PC-9 (cell line): ENCODE results near the gene ZNF487. TPM values are rescaled to one million over a fixed set of nuclear protein-coding genes. Genes with fewer than 3 reads are reported as not detected.
A peak's percentile ranks its signal among the peaks of the same experiment; 100 is the strongest.
"Not testable (repeated sequence)": the region's sequence is repeated elsewhere in the genome, so short reads cannot be mapped to it uniquely, and the experiment has no call there.

Source experiments
- BruUV-seq: library from RNA; stranded (reverse); fragments of 400-500 nt; replicated peaks from 2 replicates; lab custom pipeline; 2021; lab: Mats Ljungman, UMichigan
- CTCF ChIA-PET: fragments of 300-600 bp; sonication (Branson Sonifier 250); formaldehyde crosslinking; loops from one replicate; lab custom pipeline; 2022; ENCODE audit warnings: antibody characterized with exemption; lab: Charles Lee
- POLR2A ChIA-PET: fragments of 300-600 bp; sonication (Branson Sonifier 250); formaldehyde crosslinking; loops from one replicate; lab custom pipeline; 2022; ENCODE audit warnings: antibody characterized with exemption; ENCODE audit not compliant: unreplicated experiment; lab: Charles Lee
- DNase-seq, 2 experiments: peaks; one replicate each; pipeline versions ENCODE4 v3.0.0 to v3.0.0-alpha.2; 2015 to 2022; ENCODE audit warnings: mixed read lengths in 1 of 2
- H2AFZ ChIP-seq: fragments of 200-600 bp; sonication (generic); 2 replicates; pipeline ENCODE4 v1.8.1; 2017; ENCODE audit warnings: antibody characterized with exemption
- H3F3A ChIP-seq: fragments of 200-600 bp; sonication (generic); 2 replicates; pipeline ENCODE4 v1.8.1; 2017; ENCODE audit warnings: antibody characterized with exemption, mild to moderate bottlenecking, low read depth; ENCODE audit not compliant: insufficient read depth
- H3K27ac ChIP-seq: fragments of 200-600 bp; sonication (generic); 2 replicates; pipeline ENCODE4 v1.6.1; 2016; ENCODE audit warnings: mixed run types
- H3K27me3 ChIP-seq: fragments of 200-600 bp; sonication (generic); 2 replicates; pipeline ENCODE4 v1.6.1; 2016; ENCODE audit warnings: low read depth, mixed run types; ENCODE audit not compliant: insufficient read depth
- H3K36me3 ChIP-seq: fragments of 200-600 bp; sonication (generic); 2 replicates; pipeline ENCODE4 v1.6.1; 2016; ENCODE audit warnings: low read depth, mixed run types
- H3K4me1 ChIP-seq: fragments of 200-600 bp; sonication (generic); replicated peaks from 2 replicates; pipeline ENCODE4 v1.6.1; 2016; ENCODE audit warnings: mixed run types; ENCODE audit not compliant: insufficient read depth
- H3K4me2 ChIP-seq: fragments of 200-600 bp; sonication (generic); 2 replicates; pipeline ENCODE4 v1.6.1; 2017; ENCODE audit warnings: mixed run types
- H3K4me3 ChIP-seq: fragments of 200-600 bp; sonication (generic); 2 replicates; pipeline ENCODE4 v1.6.1; 2016; ENCODE audit warnings: mixed run types
- H3K79me2 ChIP-seq: fragments of 200-600 bp; sonication (generic); 2 replicates; pipeline ENCODE4 v1.6.1; 2017; ENCODE audit warnings: low read depth, mixed run types
- H3K9me2 ChIP-seq: fragments of 200-600 bp; sonication (generic); 2 replicates; pipeline ENCODE4 v1.8.1; 2017; ENCODE audit warnings: mild to moderate bottlenecking; ENCODE audit not compliant: insufficient read depth
- H3K9me3 ChIP-seq: fragments of 200-600 bp; sonication (generic); 2 replicates; pipeline ENCODE4 v1.8.1; 2016; ENCODE audit warnings: low read depth; ENCODE audit not compliant: insufficient read depth
- H4K20me1 ChIP-seq: fragments of 200-600 bp; sonication (generic); 2 replicates; pipeline ENCODE4 v1.8.1; 2017; ENCODE audit not compliant: insufficient read depth
- EZH2 ChIP-seq: fragments of 200-600 bp; sonication (generic); IDR thresholded peaks from 2 replicates; pipeline ENCODE4 v1.8.0; 2017; ENCODE audit warnings: antibody characterized with exemption, low read depth
- intact Hi-C: fragments of 100-400 bp; cut with micrococcal nuclease; formaldehyde crosslinking; loops from one replicate; pipeline ENCODE4 v1.10.0; 2022; ENCODE audit not compliant: unreplicated experiment
- total RNA-seq: library from RNA; stranded (reverse); gene quantifications from 2 replicates; pipeline ENCODE4 v1.2.3, GENCODE V29; 2021
- TF ChIP-seq, protein P1 (sequence below): fragments of 200-600 bp; sonication (generic); conservative IDR thresholded peaks from 2 replicates; pipeline ENCODE4 v1.6.1; 2017; ENCODE audit warnings: mixed run types, antibody characterized with exemption, mild to moderate bottlenecking, moderate library complexity

ZNF487 gene
- total RNA-seq, 1 experiment from 2014 or later = 14.5 TPM

DNA sequence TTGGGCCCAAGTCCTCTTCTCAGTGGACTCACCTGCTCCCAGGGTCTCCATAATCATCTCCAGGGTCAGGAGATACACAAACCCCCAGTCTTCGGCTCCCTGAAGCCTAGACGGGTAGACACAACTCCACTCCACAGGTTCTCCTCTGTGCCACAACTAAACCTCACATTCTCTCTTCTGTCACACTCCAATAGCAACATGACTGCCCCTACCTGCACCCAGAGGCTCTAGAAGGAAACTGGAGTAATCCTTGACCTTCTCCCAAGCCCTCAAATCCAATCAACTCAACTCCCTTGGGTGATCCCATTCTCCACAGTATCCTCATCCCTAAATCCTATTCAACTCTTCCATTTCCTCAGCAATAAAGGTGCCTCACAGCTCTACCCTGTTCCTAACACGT lies 44.2 kb upstream of the ZNF487 start:
- Histone ChIP-seq H3F3A (peaks cover 93% of the 10 kb centered on the region), H4K20me1 (peaks cover 88% of the 10 kb centered on the region), H3K79me2 (peaks cover 95% of the 10 kb centered on the region), H3K9me3 (no peaks in the 10 kb centered on the region), H3K4me2 (no peak overlapping the region), H3K4me3 (no peak overlapping the region), H2AFZ (no peak overlapping the region), H3K36me3 (peaks cover 80% of the 10 kb centered on the region), H3K27me3 (no peaks in the 10 kb centered on the region), H3K9me2 (no peaks in the 10 kb centered on the region), H3K4me1 (peaks cover 21% of the 10 kb centered on the region), H3K27ac (peak overlapping the region; percentile 14; the same call in 1 of the 2 replicates)
- DNase-seq = no peak
- intact Hi-C loops = no loop called here
- TF ChIP-seq, protein P1, sequence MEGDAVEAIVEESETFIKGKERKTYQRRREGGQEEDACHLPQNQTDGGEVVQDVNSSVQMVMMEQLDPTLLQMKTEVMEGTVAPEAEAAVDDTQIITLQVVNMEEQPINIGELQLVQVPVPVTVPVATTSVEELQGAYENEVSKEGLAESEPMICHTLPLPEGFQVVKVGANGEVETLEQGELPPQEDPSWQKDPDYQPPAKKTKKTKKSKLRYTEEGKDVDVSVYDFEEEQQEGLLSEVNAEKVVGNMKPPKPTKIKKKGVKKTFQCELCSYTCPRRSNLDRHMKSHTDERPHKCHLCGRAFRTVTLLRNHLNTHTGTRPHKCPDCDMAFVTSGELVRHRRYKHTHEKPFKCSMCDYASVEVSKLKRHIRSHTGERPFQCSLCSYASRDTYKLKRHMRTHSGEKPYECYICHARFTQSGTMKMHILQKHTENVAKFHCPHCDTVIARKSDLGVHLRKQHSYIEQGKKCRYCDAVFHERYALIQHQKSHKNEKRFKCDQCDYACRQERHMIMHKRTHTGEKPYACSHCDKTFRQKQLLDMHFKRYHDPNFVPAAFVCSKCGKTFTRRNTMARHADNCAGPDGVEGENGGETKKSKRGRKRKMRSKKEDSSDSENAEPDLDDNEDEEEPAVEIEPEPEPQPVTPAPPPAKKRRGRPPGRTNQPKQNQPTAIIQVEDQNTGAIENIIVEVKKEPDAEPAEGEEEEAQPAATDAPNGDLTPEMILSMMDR = no peak
- no peak for TF ChIP-seq EZH2
- BruUV-seq = no TSS peak
- ChIA-PET CTCF (no interaction called here), POLR2A (no interaction called here)

DNA sequence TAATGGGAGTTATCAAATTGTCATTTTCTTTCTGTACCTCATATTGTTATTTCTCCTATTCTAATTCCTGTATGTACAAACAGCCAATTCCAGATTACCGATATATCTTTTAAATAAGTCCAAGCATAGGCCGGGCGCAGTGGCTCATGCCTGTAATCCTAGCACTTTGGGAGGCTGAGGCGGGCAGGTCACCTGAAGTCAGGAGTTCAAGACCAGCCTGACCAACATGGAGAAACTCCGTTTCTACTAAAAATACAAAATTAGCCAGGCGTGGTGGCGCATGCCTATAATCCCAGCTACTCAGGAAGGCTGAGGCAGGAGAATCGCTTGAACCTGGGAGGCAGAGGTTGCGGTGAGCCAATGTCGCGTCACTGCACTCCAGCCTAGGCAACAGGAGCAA lies 43.7 kb upstream of the ZNF487 start:
- Histone ChIP-seq H3F3A (peaks cover 93% of the 10 kb centered on the region), H3K36me3 (peaks cover 75% of the 10 kb centered on the region), H3K27ac (peak overlapping the region; percentile 14; the same call in 1 of the 2 replicates), H3K4me1 (peaks cover 26% of the 10 kb centered on the region), H4K20me1 (peaks cover 88% of the 10 kb centered on the region), H3K79me2 (peaks cover 95% of the 10 kb centered on the region)
- POLR2A ChIA-PET, BruUV-seq, H3K9me2 ChIP-seq, H3K27me3 ChIP-seq, H3K4me2 ChIP-seq, intact Hi-C loops, H3K9me3 ChIP-seq, H3K4me3 ChIP-seq, H2AFZ ChIP-seq, DNase-seq, CTCF ChIA-PET: not testable (repeated sequence)

DNA sequence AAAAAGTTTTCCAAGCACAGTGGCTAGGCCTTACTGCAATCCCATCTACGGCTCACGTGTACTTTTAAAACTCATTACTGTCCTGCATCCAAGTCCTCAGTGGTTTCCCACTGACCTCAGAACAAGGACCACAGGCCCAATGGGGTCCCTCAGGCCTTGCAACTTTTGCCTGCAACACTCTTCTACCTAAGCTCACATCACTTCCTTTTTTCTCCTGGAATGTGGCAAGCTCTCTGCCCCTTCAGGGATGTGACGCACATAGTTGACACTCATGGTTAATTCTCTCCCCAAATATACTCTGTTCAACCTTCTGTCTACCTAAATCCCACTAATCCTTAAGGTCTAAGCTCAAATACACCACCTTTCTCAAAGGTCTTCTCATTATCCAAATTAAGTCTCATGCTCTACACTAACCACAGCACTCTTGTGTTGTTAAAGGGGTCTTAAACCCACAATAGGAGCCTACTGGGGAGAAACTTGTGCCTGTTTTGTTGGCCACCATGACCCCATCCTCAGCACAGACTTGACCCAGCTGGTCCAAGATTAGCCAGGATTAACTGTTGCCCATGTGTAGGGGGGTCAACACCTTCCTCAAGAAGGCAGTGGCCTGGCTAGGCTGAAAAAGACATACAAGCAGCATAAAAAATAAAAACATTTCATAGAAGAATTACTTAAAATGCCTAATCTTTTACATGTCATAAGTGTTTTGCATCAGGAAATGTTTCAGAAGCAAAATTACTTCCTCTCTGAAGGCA lies 43.1 kb upstream of the ZNF487 start:
- BruUV-seq = no TSS peak
- H3K4me2 ChIP-seq = no peak overlapping the region
- no peaks in the 10 kb centered on the region for H3K27me3 ChIP-seq
- no peak for DNase-seq
- ChIA-PET CTCF (no interaction called here), POLR2A (interaction anchor here (0.7 kb wide), 1 partner anchor 43 kb away, joined by 3 read pairs; no protein-coding TSS in a partner anchor)
- no peak overlapping the region for H3K4me3 ChIP-seq
- H3K9me2 ChIP-seq = no peaks in the 10 kb centered on the region
- no peak overlapping the region for H3K27ac ChIP-seq
- H3K79me2 ChIP-seq = peaks cover 96% of the 10 kb centered on the region
- TF ChIP-seq, protein P1 = no peak
- no peak for TF ChIP-seq EZH2
- peaks cover 74% of the 10 kb centered on the region for H3K36me3 ChIP-seq
- H2AFZ ChIP-seq = no peak overlapping the region
- H3K4me1 ChIP-seq = peaks cover 31% of the 10 kb centered on the region
- H4K20me1 ChIP-seq = peaks cover 88% of the 10 kb centered on the region
- intact Hi-C loops = no loop called here
- H3F3A ChIP-seq = peaks cover 93% of the 10 kb centered on the region
- no peaks in the 10 kb centered on the region for H3K9me3 ChIP-seq
